Medulla oblongata (tissue), 1 donor: ENCODE results near the gene STXBP5.

Experiments
- DNase-seq: peaks from one replicate; pipeline ENCODE4 v3.0.0-alpha.2; 2015; ENCODE audit errors: extremely low spot score

STXBP5 gene

DNA sequence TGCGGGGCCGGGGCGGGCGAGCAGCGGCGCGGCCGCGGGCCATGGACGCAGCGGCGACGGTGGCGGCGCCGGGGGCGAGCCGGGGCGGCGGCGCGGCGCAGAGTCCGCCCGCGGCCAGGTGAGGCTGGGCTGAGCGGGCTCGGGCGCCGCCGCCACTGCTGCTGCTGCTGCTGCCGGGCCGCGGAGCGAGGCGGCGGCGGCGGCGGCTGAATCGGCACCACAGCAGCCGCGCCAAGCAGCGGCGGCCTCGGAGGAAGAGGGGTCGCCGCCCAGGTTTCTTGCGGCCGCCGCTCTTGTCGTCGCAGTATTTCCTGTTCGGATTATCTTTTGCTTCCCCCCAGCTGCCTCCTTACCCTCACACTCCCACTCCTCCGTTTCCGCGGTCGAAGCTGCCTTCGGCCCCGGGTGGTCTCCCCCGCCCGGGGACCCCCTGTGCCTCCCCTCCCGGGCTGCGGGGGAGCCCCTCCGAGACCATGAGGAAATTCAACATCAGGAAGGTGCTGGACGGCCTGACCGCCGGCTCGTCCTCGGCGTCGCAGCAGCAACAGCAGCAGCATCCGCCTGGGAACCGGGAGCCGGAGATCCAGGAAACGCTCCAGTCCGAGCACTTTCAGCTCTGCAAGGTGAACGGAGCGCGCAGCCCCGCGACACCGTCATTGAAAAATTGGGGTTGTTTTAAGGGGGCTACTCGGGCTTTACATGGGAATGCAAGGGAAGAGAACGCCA, at the start of gene STXBP5:
Gene STXBP5, plus strand, starts transcription at position 358 of the 726 bp plus-strand sequence. Its CDS starts 116 bp downstream, at position 474.
- DNase-seq: peak; percentile 47

DNA sequence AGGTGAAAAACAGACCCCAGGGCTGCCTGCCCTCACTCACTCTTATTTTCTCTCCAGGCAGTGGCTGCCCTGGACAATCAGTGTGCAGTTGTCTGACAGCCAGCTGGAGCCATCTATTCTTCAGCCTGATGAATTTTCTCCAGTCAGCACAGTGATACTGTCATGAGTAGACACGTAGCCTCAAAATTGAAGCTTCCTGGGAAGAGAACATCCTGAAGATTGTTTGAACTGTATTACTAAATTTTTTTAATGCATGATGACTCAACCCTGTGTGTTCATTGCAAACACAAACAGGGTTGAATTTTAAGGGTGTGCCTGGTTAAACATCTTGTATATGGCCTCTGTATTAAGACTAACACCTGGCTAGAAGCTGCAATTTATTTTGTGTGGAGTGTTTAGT, 49.8 kb upstream of the STXBP5 start:
- no peak for DNase-seq

- DNase-seq: peak; percentile 6
These were observed 48.0 kb upstream of the STXBP5 start for GRCh38 chr6:147156218-147156617.

DNA sequence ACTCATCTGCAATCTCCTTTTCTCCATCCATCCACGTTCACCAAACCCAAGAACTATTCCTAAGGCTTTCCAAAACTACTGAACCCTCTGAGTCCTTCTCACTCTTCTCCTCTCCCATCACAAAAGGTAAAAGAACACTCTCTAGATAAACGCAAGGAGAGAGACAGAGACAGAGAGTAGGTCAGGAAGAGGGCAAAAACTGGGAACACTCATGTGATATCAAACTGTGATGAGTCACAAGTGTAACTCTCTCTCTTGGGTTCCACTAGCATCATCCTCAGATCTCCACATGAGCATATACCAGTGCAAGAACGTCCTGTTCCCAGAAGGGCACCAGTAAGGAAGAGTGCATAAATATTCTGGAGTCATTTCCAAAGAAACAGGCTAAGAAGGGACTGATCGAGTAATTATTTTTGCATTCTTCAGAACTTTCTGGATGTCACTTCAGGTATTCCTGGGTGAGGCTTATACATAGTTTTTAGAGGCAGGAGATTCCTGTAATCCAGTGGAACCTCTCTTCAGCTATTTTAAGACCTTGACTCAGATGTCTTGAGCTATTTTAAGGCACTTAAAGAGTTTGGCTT, 47.3 kb upstream of the STXBP5 start:
- no peak for DNase-seq

- DNase-seq: no peak
These were observed 46.3 kb upstream of the STXBP5 start for GRCh38 chr6:147157930-147158329.

- no peak for DNase-seq
These were observed 45.3 kb upstream of the STXBP5 start for GRCh38 chr6:147158881-147159280.

DNA sequence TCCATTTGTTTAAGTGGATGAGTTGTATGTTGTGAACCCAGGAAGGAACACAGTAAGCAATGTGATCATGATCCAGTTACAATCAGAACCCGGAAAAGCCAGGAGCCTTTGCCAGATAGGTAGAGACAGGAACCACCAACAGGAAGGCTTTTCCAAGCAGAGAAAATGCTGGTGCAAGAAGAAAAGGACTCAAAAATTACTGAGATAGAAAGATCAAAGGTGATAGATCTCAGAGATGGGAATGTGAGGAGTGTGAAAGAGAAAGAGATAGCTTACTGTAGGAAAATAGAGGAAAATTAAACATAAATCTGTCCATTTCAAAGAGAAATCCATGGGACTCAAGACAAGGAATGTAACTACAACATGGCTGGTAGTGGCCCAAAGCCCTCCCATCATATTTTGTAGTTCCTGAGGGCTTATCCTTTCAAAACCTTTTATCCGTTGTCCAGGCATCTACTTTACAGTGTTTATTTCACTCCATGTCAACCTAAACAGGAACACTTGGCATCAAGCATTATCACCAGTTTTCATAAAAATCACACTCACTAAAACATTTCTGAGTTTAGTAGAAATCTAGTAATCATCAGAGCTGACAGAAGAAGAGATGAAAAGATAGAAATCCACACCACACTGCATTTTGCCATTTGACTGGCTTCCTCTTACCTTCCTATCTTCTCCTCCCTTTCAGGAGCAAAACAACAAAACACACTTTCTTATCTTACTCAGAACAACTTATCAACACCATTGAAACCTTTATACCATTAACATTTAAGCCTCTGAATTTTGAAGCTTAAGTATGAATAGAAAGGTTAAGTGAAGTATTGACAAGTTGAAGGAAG, 44.5 kb upstream of the STXBP5 start:
- no peak for DNase-seq

GRCh38 chr6:147160593-147160992, 43.6 kb upstream of the STXBP5 start:
- no peak for DNase-seq

DNA sequence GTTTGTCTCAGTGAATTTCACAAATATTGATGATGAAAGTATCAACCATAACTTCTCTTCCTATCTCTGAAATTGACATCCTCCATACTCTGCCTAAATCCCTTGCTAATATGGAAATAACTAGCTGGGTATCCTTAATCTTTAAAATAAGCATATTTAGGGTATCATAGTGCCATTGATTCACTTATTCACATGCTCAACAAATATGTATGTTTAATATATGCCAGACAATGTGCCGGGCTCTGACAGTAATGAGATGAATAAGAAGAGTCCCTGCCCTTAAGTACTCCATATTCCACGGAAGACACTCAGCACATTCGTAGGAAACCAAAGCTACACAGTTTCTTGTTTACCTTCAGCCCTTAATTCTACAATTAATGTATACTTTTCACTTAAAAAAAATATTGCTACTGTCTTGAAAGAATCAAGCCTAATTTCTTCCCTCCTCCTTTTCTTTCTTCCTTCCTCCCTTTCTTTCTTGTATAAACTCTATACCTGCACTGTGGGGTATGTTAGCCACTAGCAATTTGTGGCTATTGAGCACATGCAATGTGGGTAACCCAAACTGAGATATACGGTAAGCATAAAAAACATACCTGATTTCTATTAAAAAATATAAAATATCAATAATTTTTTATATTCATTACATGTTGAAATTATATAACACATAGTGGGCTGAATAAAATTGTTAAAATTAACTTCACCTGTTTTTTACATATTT, 42.8 kb upstream of the STXBP5 start:
- DNase-seq: no peak

DNA sequence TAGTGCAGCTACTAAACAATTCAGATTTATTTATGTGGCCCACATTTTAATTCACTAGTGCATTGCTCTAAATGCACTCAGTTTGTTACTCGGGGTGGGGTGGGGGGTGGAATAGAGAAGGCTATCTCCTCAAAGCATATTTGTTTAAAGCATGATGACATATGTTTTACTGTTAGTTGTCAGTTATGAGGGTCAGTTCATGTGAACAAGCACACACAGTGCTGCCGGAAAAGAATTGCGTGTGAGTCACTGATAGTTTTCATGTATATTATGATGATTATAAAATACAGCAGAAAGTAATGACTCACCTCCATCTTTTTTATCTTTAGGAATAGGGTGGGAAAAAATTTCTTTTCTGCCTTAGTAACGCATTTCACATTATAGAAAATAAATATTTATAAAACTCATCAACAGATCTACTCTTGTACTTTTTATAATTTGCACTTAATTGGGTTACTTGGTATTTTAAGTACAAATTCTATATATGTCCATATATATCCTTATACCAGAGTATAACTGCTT, 42.2 kb upstream of the STXBP5 start:
- DNase-seq: no peak

DNA sequence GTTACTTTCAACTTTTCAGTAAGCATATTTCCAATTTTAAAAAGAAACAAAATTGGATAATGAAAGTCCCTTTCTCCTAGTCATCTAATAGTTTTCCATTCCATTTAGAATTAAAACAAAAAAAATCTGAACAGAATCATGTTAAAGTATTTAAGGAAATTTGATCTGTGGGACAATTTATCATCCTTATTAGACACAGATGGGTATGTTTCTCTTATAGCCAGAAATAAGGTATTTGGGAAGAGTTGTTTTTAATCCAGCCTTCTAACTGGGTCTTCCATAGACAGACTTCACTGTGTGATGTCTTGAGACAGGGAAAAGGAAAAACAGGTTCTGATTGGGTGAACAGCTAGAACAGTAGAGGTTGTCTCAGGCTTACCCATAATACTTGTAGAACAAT, 39.5 kb upstream of the STXBP5 start:
- DNase-seq: no peak

GRCh38 chr6:147166360-147166944, 37.8 kb upstream of the STXBP5 start:
- DNase-seq: peak; percentile 6

- no peak for DNase-seq
These were observed 37.2 kb upstream of the STXBP5 start for GRCh38 chr6:147166992-147167391.

GRCh38 chr6:147167576-147168461, 36.4 kb upstream of the STXBP5 start:
- DNase-seq: peak; percentile 5

GRCh38 chr6:147169529-147169928, 34.7 kb upstream of the STXBP5 start:
- no peak for DNase-seq

DNA sequence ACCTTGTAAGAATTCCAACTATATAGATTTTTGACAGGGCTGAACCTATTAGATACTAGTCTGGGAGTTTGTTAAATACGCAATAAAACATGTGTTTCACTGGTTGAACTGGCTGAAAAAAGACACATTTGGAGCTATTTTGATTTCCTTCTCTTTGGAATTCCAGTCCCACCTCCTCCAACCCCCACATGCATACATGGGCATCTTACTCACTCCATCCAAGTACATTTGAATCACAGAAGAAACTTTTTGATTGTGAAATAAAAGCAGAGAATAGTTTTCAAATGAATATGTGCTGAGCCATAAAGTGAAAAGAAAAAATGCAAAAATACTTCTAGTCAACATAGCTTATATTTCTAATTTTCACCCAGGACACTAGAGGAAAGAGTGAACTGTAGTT, 33.9 kb upstream of the STXBP5 start:
- no peak for DNase-seq

GRCh38 chr6:147173140-147173539, 31.1 kb upstream of the STXBP5 start:
- DNase-seq: no peak

- DNase-seq: no peak
These were observed 30.4 kb upstream of the STXBP5 start for GRCh38 chr6:147173675-147174308.

- no peak for DNase-seq
These were observed 27.4 kb upstream of the STXBP5 start for GRCh38 chr6:147176795-147177194.

- no peak for DNase-seq
These were observed 26.9 kb upstream of the STXBP5 start for GRCh38 chr6:147177286-147177685.
